ENCODE data around the gene SAE1.

DNA sequence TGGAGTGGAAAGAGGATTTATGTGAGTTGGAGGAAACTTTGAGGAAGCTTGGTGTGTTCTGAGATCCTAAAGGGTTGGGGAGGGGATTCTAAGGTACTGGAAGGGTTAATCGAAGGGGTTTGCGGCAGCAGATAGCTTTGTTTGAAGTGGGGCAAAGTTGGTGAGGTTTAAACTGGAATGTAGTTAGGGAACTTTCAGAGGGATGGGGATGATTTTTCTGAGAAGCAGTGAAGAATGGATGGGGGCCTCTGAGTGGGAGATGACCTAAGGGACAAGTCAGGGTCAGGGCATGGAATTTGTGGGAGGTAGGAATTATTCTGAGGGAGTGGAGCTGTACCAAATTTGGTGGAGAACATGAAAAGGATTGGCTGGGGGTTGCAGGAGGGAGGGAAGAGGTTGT lies 3.9 kb downstream of the SAE1 start:
- TF ChIP-seq, protein P1, sequence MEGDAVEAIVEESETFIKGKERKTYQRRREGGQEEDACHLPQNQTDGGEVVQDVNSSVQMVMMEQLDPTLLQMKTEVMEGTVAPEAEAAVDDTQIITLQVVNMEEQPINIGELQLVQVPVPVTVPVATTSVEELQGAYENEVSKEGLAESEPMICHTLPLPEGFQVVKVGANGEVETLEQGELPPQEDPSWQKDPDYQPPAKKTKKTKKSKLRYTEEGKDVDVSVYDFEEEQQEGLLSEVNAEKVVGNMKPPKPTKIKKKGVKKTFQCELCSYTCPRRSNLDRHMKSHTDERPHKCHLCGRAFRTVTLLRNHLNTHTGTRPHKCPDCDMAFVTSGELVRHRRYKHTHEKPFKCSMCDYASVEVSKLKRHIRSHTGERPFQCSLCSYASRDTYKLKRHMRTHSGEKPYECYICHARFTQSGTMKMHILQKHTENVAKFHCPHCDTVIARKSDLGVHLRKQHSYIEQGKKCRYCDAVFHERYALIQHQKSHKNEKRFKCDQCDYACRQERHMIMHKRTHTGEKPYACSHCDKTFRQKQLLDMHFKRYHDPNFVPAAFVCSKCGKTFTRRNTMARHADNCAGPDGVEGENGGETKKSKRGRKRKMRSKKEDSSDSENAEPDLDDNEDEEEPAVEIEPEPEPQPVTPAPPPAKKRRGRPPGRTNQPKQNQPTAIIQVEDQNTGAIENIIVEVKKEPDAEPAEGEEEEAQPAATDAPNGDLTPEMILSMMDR (IDR thresholded peaks at IDR 0.05), result no peak
- TF ChIP-seq POLR2A (IDR thresholded peaks at IDR 0.05) (no peak), POLR2AphosphoS5 (IDR thresholded peaks at IDR 0.05) (no peak)

Measured in breast epithelium (tissue), 3 donors.